Fibroblast of lung (primary cell): ENCODE measurements around the gene CDKAL1. TPM values are rescaled to one million over a fixed set of nuclear protein-coding genes. Genes with fewer than 3 reads are reported as not detected.

Source experiments
- DNase-seq, 2 donors: peaks; one replicate each; pipeline versions ENCODE4 v3.0.0 to v3.0.0-alpha.2; 2010; ENCODE audit warnings: low read depth in 2 of 2
- H2AFZ ChIP-seq: 2 replicates; pipeline ENCODE4 v1.5.1; 2012; ENCODE audit warnings: low read length, control low read depth, inconsistent platforms
- H3K27ac ChIP-seq: 2 replicates; pipeline ENCODE4 v1.5.1; 2011; ENCODE audit warnings: low read length, control low read depth; ENCODE audit not compliant: insufficient read depth
- H3K27me3 ChIP-seq: 2 replicates; pipeline ENCODE4 v1.5.1; 2011; ENCODE audit warnings: mild to moderate bottlenecking, low read length; ENCODE audit not compliant: control insufficient read depth, insufficient read depth
- H3K36me3 ChIP-seq: 2 replicates; pipeline ENCODE4 v1.5.1; 2011; ENCODE audit warnings: low read length; ENCODE audit not compliant: control insufficient read depth, insufficient read depth
- H3K4me1 ChIP-seq: 2 replicates; pipeline ENCODE4 v1.5.1; 2011; ENCODE audit warnings: low read length; ENCODE audit not compliant: control insufficient read depth, insufficient read depth; ENCODE audit errors: extremely low read depth
- H3K4me2 ChIP-seq: 2 replicates; pipeline ENCODE4 v1.5.1; 2011; ENCODE audit warnings: low read length, control low read depth; ENCODE audit not compliant: insufficient read depth; ENCODE audit errors: extremely low read depth
- H3K4me3 ChIP-seq, 4 experiments: fragments of 200-600 bp in 1 of 4; sonication (generic) in 1 of 4; replicated peaks in 1 of 4; 2 replicates each; pipeline ENCODE4 v1.5.1; 2011 to 2016; ENCODE audit warnings: low read length in 4 of 4, low read depth in 3 of 4, mild to moderate bottlenecking in 3 of 4, control low read depth in 2 of 4, inconsistent platforms in 1 of 4, mixed read lengths in 1 of 4; ENCODE audit not compliant: insufficient read depth in 1 of 4; ENCODE audit errors: control extremely low read depth in 1 of 4
- H3K79me2 ChIP-seq: 2 replicates; pipeline ENCODE4 v1.5.1; 2012; ENCODE audit warnings: mild to moderate bottlenecking, low read length, inconsistent platforms; ENCODE audit not compliant: control insufficient read depth, insufficient read depth
- H3K9ac ChIP-seq: 2 replicates; pipeline ENCODE4 v1.5.1; 2011; ENCODE audit warnings: mild to moderate bottlenecking, low read length, control low read depth; ENCODE audit not compliant: insufficient read depth
- H3K9me3 ChIP-seq: 2 replicates; pipeline ENCODE4 v1.5.1; 2012; ENCODE audit warnings: low read depth, low read length; ENCODE audit not compliant: control insufficient read depth, insufficient read depth
- H4K20me1 ChIP-seq: 2 replicates; pipeline ENCODE4 v1.5.1; 2011; ENCODE audit warnings: low read length; ENCODE audit not compliant: control insufficient read depth, insufficient read depth; ENCODE audit errors: extremely low read depth
- EZH2 ChIP-seq: IDR thresholded peaks from 2 replicates; pipeline ENCODE4 v1.5.1; 2012; ENCODE audit warnings: low read length, control low read depth, mild to moderate bottlenecking; ENCODE audit errors: missing control alignments
- polyA plus RNA-seq, 2 donors: library from polyadenylated mRNA; depleted of rRNA in 1 of 2; stranded (reverse) in 1 of 2; unstranded in 1 of 2; fragments of >200 nt; gene quantifications; 2 replicates each; pipeline ENCODE4 v1.2.1, GENCODE V29; 2011 to 2012; ENCODE audit warnings: missing spikeins in 1 of 2
- total RNA-seq: library from RNA; depleted of rRNA; stranded (reverse); fragments of >200 nt; gene quantifications from 2 replicates; pipeline ENCODE4 v1.2.1, GENCODE V29; 2014
- TF ChIP-seq, protein P1 (sequence below), 2 donors: IDR thresholded peaks in 1 of 2; conservative IDR thresholded peaks in 1 of 2; 1 replicate in 1 of 2; 2 replicates in 1 of 2; pipeline ENCODE4 v1.5.1; 2011 to 2012; ENCODE audit warnings: low read length in 2 of 2, control low read depth in 1 of 2, inconsistent platforms in 1 of 2, low read depth in 1 of 2, mild to moderate bottlenecking in 1 of 2

Gene CDKAL1
- total and polyA plus RNA-seq, 2 donors (not counting 1 experiment from before 2014, with no cell fraction given) = 7.4 to 15.0 TPM

DNA sequence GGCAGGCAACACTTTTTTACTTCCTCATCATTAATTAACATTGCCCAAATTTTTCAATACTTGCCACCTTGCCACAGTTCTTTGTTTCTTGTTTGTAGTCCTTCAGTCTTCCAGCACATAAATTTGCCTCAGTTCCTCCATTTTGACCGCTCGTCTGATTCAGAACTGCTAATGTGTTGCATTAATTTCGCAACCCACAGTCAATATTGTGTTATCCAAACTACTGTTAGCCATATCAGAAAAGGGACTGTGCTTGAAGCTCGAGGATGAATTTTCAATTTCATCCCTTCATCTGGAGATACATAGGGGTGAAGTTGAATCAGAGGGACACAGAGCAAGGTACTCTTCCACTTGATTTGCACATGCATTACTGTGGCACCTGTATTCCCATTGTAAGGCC, 421.5 kb downstream of the CDKAL1 start:
- TF ChIP-seq EZH2 = no peak
- TF ChIP-seq, protein P1, sequence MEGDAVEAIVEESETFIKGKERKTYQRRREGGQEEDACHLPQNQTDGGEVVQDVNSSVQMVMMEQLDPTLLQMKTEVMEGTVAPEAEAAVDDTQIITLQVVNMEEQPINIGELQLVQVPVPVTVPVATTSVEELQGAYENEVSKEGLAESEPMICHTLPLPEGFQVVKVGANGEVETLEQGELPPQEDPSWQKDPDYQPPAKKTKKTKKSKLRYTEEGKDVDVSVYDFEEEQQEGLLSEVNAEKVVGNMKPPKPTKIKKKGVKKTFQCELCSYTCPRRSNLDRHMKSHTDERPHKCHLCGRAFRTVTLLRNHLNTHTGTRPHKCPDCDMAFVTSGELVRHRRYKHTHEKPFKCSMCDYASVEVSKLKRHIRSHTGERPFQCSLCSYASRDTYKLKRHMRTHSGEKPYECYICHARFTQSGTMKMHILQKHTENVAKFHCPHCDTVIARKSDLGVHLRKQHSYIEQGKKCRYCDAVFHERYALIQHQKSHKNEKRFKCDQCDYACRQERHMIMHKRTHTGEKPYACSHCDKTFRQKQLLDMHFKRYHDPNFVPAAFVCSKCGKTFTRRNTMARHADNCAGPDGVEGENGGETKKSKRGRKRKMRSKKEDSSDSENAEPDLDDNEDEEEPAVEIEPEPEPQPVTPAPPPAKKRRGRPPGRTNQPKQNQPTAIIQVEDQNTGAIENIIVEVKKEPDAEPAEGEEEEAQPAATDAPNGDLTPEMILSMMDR (conservative IDR thresholded peaks at IDR 0.05 in 1 of 2, IDR thresholded peaks at IDR 0.05 in 1 of 2; ENCODE audit: low read depth in 1 of 2, low read length in 2 of 2) = no peak
- no peaks in the 10 kb centered on the region for H3K4me1 ChIP-seq
- no peaks in the 10 kb centered on the region for H3K79me2 ChIP-seq
- no peak overlapping the region for H3K27ac ChIP-seq
- H3K4me3 ChIP-seq = no peak overlapping the region
- H3K27me3 ChIP-seq = no peaks in the 10 kb centered on the region
- no peaks in the 10 kb centered on the region for H3K36me3 ChIP-seq
- DNase-seq = no peak
- no peak overlapping the region for H3K9ac ChIP-seq
- no peaks in the 10 kb centered on the region for H3K9me3 ChIP-seq
- H4K20me1 ChIP-seq = no peaks in the 10 kb centered on the region
- H3K4me2 ChIP-seq = no peak overlapping the region
- H2AFZ ChIP-seq = no peak overlapping the region

DNA sequence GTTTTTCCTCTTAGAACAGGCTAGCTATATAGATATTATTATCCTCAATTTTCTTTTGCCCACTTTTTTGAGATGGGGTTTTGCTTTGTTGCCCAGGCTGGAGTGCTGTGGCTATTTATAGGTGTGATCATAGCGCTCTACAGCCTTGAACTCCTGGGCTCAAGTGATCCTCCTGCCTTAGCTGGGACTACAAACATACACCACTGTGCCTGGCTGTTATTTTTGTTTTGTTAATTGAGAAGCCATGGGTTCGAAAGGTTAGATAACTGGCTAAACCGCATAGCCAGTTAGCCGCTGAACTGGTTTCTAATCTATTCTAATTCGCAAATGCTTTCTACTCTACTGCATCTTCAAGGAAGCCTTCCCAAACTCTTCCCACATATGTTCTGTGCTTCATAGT, 425.8 kb downstream of the CDKAL1 start:
- TF ChIP-seq EZH2 = no peak
- TF ChIP-seq, protein P1 (conservative IDR thresholded peaks at IDR 0.05 in 1 of 2, IDR thresholded peaks at IDR 0.05 in 1 of 2; ENCODE audit: low read depth in 1 of 2, low read length in 2 of 2) = no peak
- no peaks in the 10 kb centered on the region for H3K27me3 ChIP-seq
- H4K20me1 ChIP-seq = no peaks in the 10 kb centered on the region
- no peak overlapping the region for H3K27ac ChIP-seq
- H3K79me2 ChIP-seq = no peaks in the 10 kb centered on the region
- no peak overlapping the region for H3K9ac ChIP-seq
- no peak overlapping the region for H2AFZ ChIP-seq
- H3K9me3 ChIP-seq = no peaks in the 10 kb centered on the region
- H3K4me1 ChIP-seq = no peaks in the 10 kb centered on the region
- no peaks in the 10 kb centered on the region for H3K36me3 ChIP-seq
- H3K4me2 ChIP-seq = no peak overlapping the region
- H3K4me3 ChIP-seq = no peak overlapping the region
- no peak for DNase-seq

DNA sequence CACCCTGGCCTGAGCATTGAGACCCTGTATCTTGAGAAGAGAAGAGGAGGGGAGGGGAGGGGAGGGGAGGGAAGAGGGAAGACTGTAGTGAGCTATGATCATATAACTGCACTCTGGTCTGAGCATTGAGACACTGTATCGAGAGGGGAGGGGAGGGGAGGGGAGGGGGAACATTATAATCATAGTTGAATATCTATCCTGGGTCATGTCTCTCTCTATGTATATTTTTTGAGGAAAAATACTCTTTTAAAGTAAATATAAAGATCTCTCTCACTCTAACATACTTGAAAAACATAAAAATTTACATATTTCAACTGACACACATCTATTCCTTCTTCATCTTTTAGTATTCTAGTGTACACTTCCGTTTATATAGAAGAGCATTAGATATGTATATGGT, 431.0 kb downstream of the CDKAL1 start:
- TF ChIP-seq, protein P1 (conservative IDR thresholded peaks at IDR 0.05 in 1 of 2, IDR thresholded peaks at IDR 0.05 in 1 of 2; ENCODE audit: low read depth in 1 of 2, low read length in 2 of 2) = no peak
- no peak for TF ChIP-seq EZH2
- H3K4me3 ChIP-seq = no peak overlapping the region
- H3K4me1 ChIP-seq = no peaks in the 10 kb centered on the region
- H3K27ac ChIP-seq = no peak overlapping the region
- no peak overlapping the region for H3K9ac ChIP-seq
- no peak for DNase-seq
- H3K27me3 ChIP-seq = no peaks in the 10 kb centered on the region
- H4K20me1 ChIP-seq = no peaks in the 10 kb centered on the region
- no peak overlapping the region for H3K4me2 ChIP-seq
- H2AFZ ChIP-seq = no peak overlapping the region
- no peaks in the 10 kb centered on the region for H3K9me3 ChIP-seq
- H3K36me3 ChIP-seq = no peaks in the 10 kb centered on the region
- no peaks in the 10 kb centered on the region for H3K79me2 ChIP-seq
